Parathyroid adenoma (tissue), 2 donors: Measurements from ENCODE around the gene MRPL38.

Experiments used
- H2AFZ ChIP-seq: fragments of 300-600 bp; sonication (generic); one replicate; pipeline ENCODE4 v1.7.0; 2017; ENCODE audit warnings: antibody characterized with exemption, mild to moderate bottlenecking
- H3K27ac ChIP-seq: fragments of 300-600 bp; sonication (generic); one replicate; pipeline ENCODE4 v1.7.0; 2017
- H3K27me3 ChIP-seq: fragments of 300-600 bp; sonication (generic); one replicate; pipeline ENCODE4 v1.7.0; 2017; ENCODE audit warnings: low read length; ENCODE audit not compliant: control insufficient read depth, insufficient read depth
- H3K36me3 ChIP-seq: fragments of 300-600 bp; sonication (generic); one replicate; pipeline ENCODE4 v1.7.0; 2017; ENCODE audit warnings: low read length; ENCODE audit not compliant: control insufficient read depth, insufficient read depth
- H3K4me1 ChIP-seq: fragments of 300-600 bp; sonication (generic); one replicate; pipeline ENCODE4 v1.7.0; 2017; ENCODE audit warnings: control low read depth
- H3K4me2 ChIP-seq: fragments of 300-600 bp; sonication (generic); one replicate; pipeline ENCODE4 v1.7.0; 2017; ENCODE audit warnings: low read length
- H3K4me3 ChIP-seq: fragments of 300-600 bp; sonication (generic); one replicate; pipeline ENCODE4 v1.7.0; 2017; ENCODE audit warnings: low read depth, low read length
- H3K79me2 ChIP-seq: fragments of 300-600 bp; sonication (generic); one replicate; pipeline ENCODE4 v1.7.0; 2017; ENCODE audit warnings: control low read depth
- H3K9ac ChIP-seq: fragments of 300-600 bp; sonication (generic); one replicate; pipeline ENCODE4 v1.7.0; 2017; ENCODE audit warnings: mild to moderate bottlenecking
- H3K9me3 ChIP-seq: fragments of 300-600 bp; sonication (generic); one replicate; pipeline ENCODE4 v1.7.0; 2017; ENCODE audit warnings: low read length; ENCODE audit not compliant: control insufficient read depth
- TF ChIP-seq, protein P1 (sequence below): fragments of 300-600 bp; sonication (generic); IDR thresholded peaks from one replicate; pipeline ENCODE4 v1.7.0; 2017; ENCODE audit warnings: antibody characterized with exemption, mild to moderate bottlenecking
- donor health status: primary hyperparathyroidism.

Gene MRPL38

DNA sequence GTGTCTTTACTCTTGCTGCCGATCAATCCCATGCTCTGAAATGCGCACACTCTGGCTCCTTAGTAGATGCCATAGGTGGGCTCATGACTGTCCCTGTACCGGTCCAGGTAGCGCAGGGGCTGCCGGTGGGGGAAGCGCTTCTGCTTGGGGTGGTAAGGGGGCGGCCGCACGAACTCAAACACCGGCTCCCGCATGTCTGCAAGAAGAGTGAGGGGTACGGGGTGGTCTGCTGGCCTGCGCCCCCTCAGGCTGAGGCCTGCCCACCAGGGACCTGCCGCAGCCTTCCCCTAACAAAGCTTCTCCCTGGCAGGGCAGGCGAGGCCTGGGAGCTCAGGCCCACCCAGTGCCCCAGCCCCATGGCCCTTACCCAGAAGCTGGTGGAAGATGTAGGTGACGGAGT lies 5.9 kb downstream of the MRPL38 start:
- TF ChIP-seq, protein P1, sequence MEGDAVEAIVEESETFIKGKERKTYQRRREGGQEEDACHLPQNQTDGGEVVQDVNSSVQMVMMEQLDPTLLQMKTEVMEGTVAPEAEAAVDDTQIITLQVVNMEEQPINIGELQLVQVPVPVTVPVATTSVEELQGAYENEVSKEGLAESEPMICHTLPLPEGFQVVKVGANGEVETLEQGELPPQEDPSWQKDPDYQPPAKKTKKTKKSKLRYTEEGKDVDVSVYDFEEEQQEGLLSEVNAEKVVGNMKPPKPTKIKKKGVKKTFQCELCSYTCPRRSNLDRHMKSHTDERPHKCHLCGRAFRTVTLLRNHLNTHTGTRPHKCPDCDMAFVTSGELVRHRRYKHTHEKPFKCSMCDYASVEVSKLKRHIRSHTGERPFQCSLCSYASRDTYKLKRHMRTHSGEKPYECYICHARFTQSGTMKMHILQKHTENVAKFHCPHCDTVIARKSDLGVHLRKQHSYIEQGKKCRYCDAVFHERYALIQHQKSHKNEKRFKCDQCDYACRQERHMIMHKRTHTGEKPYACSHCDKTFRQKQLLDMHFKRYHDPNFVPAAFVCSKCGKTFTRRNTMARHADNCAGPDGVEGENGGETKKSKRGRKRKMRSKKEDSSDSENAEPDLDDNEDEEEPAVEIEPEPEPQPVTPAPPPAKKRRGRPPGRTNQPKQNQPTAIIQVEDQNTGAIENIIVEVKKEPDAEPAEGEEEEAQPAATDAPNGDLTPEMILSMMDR = no peak
- no peak overlapping the region for H3K27ac ChIP-seq
- peaks cover 11% of the 10 kb centered on the region for H3K4me1 ChIP-seq
- H3K36me3 ChIP-seq = no peaks in the 10 kb centered on the region
- no peak overlapping the region for H3K4me2 ChIP-seq
- no peaks in the 10 kb centered on the region for H3K9me3 ChIP-seq
- no peak overlapping the region for H3K9ac ChIP-seq
- H3K79me2 ChIP-seq = peaks cover 21% of the 10 kb centered on the region
- H3K27me3 ChIP-seq = no peaks in the 10 kb centered on the region
- no peak overlapping the region for H2AFZ ChIP-seq
- H3K4me3 ChIP-seq = no peak overlapping the region

- no peak overlapping the region for H3K4me3 ChIP-seq
- no peak overlapping the region for H2AFZ ChIP-seq
- H3K27ac ChIP-seq = no peak overlapping the region
- no peaks in the 10 kb centered on the region for H3K36me3 ChIP-seq
- H3K4me2 ChIP-seq = no peak overlapping the region
- no peaks in the 10 kb centered on the region for H3K27me3 ChIP-seq
- peaks cover 19% of the 10 kb centered on the region for H3K79me2 ChIP-seq
- peaks cover 9% of the 10 kb centered on the region for H3K4me1 ChIP-seq
- H3K9me3 ChIP-seq = no peaks in the 10 kb centered on the region
- TF ChIP-seq, protein P1 = no peak
- no peak overlapping the region for H3K9ac ChIP-seq
These were observed 6.6 kb downstream of the MRPL38 start for GRCh38 chr17:75898065-75898464.

- Histone ChIP-seq H3K4me3 (no peak overlapping the region), H3K9me3 (no peaks in the 10 kb centered on the region), H3K27ac (peak overlapping the region; percentile 80), H3K9ac (no peak overlapping the region), H2AFZ (peak overlapping the region; percentile 91), H3K4me2 (peak overlapping the region; percentile 45), H3K4me1 (peaks cover 9% of the 10 kb centered on the region), H3K27me3 (no peaks in the 10 kb centered on the region), H3K36me3 (no peaks in the 10 kb centered on the region), H3K79me2 (peaks cover 15% of the 10 kb centered on the region)
- TF ChIP-seq, protein P1 = no peak
These were observed 7.3 kb downstream of the MRPL38 start for GRCh38 chr17:75897160-75898019.

DNA sequence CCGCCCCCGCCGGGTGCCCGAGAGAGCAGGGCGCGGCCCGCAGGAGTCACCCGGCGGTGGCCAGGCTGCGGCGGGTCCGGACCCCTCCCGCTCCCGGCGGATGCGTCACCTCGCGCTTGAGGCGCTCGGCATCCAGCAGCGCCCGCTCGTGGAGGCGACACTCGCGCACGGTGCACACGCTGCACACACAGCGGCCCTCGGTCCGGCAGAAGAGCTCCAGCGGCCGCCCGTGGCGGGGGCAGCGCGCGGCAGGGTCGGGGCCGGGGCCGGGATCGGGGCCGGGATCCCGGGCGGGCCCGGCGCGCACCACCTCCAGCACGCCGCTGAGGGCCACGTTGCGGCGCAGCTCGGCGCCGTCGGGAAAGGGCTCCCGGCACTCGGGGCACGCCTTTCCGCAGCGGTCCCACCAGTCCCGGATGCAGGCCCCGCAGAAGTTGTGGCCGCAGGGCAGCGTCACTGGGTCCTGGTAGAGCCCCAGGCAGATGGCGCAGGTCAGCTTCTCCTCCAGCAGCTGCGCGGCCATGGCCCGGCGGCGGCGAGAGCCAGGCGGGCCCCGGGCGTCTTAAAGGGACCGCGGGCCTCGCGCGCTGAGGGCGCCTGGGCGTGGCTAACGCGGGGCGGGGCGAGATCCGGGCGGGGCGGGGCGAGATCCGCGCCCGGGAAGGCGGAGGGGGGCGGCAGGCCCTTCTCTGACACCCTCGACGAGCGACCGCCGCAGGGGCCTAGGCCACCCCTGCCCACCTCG lies 8.1 kb downstream of the MRPL38 start, which contains the start of gene TRIM65:
TRIM65 (minus strand) TSS at position 537 of the 745 bp plus-strand sequence; CDS start at position 523, 14 bp downstream.
- Histone ChIP-seq H2AFZ (peak within 1 kb of the TSS; percentile 91), H3K79me2 (peaks cover 15% of the 10 kb centered on the region), H3K27me3 (no peaks in the 10 kb centered on the region), H3K27ac (peak within 1 kb of the TSS; percentile 80), H3K9ac (peak within 1 kb of the TSS; percentile 46), H3K4me1 (peaks cover 9% of the 10 kb centered on the region), H3K4me3 (peak within 1 kb of the TSS; percentile 61), H3K9me3 (no peaks in the 10 kb centered on the region), H3K36me3 (no peaks in the 10 kb centered on the region), H3K4me2 (peak within 1 kb of the TSS; percentile 87)
- TF ChIP-seq, protein P1 = peak; percentile 38
